ENCODE measurements around the gene PCTP.

The PCTP gene

GRCh38 chr17:55772086-55772485 lies 21.2 kb downstream of the PCTP start:
- H3K27ac ChIP-seq (ENCODE audit: low read depth, low read length) = no peak overlapping the region
- H3K79me2 ChIP-seq (ENCODE audit: insufficient read depth, low read length) = no peaks in the 10 kb centered on the region
- no peaks in the 10 kb centered on the region for H3K27me3 ChIP-seq (ENCODE audit: low read length)
- TF ChIP-seq EZH2phosphoT487 (conservative IDR thresholded peaks at IDR 0.05; ENCODE audit: low read length) (no peak), CTCF (IDR thresholded peaks at IDR 0.05; ENCODE audit: insufficient read depth, low read length, poor library complexity, severe bottlenecking) (no peak)
- H4K20me1 ChIP-seq (ENCODE audit: low read depth, low read length) = no peaks in the 10 kb centered on the region
- no peaks in the 10 kb centered on the region for H3K9me3 ChIP-seq (ENCODE audit: insufficient read depth, low read length)
- H3K9me2 ChIP-seq (replicated peaks; ENCODE audit: insufficient read depth, low read length) = no peaks in the 10 kb centered on the region
- H3K4me2 ChIP-seq (ENCODE audit: low read depth, low read length, poor library complexity, severe bottlenecking) = no peak overlapping the region
- H3K9ac ChIP-seq (ENCODE audit: low read length) = no peak overlapping the region
- no peak overlapping the region for H3K4me3 ChIP-seq (ENCODE audit: insufficient read depth, low read length, poor library complexity, severe bottlenecking)
- H3K36me3 ChIP-seq (ENCODE audit: low read length) = no peaks in the 10 kb centered on the region
- H3F3A ChIP-seq (ENCODE audit: insufficient read depth) = no peaks in the 10 kb centered on the region
- H2AFZ ChIP-seq (ENCODE audit: low read depth, low read length, severe bottlenecking) = no peak overlapping the region

- Histone ChIP-seq H3K9me2 (replicated peaks; ENCODE audit: insufficient read depth, low read length) (no peaks in the 10 kb centered on the region), H3K9me3 (ENCODE audit: insufficient read depth, low read length) (no peaks in the 10 kb centered on the region), H3K9ac (ENCODE audit: low read length) (no peak overlapping the region), H3K4me3 (ENCODE audit: insufficient read depth, low read length, poor library complexity, severe bottlenecking) (no peak overlapping the region), H3K27me3 (ENCODE audit: low read length) (no peaks in the 10 kb centered on the region), H2AFZ (ENCODE audit: low read depth, low read length, severe bottlenecking) (no peak overlapping the region), H3K79me2 (ENCODE audit: insufficient read depth, low read length) (no peaks in the 10 kb centered on the region), H3K36me3 (ENCODE audit: low read length) (no peaks in the 10 kb centered on the region), H3K4me2 (ENCODE audit: low read depth, low read length, poor library complexity, severe bottlenecking) (no peak overlapping the region), H3F3A (ENCODE audit: insufficient read depth) (no peaks in the 10 kb centered on the region), H3K27ac (ENCODE audit: low read depth, low read length) (no peak overlapping the region), H4K20me1 (ENCODE audit: low read depth, low read length) (no peaks in the 10 kb centered on the region)
- TF ChIP-seq EZH2phosphoT487 (conservative IDR thresholded peaks at IDR 0.05; ENCODE audit: low read length) (no peak), CTCF (IDR thresholded peaks at IDR 0.05; ENCODE audit: insufficient read depth, low read length, poor library complexity, severe bottlenecking) (no peak)
These were observed 22.8 kb downstream of the PCTP start for GRCh38 chr17:55773671-55774070.

- H3K4me2 ChIP-seq (ENCODE audit: low read depth, low read length, poor library complexity, severe bottlenecking) = no peak overlapping the region
- TF ChIP-seq EZH2phosphoT487 (conservative IDR thresholded peaks at IDR 0.05; ENCODE audit: low read length) (no peak), CTCF (IDR thresholded peaks at IDR 0.05; ENCODE audit: insufficient read depth, low read length, poor library complexity, severe bottlenecking) (no peak)
These were observed 24.0 kb downstream of the PCTP start for GRCh38 chr17:55774846-55775271.

More at GRCh38 chr17:55774846-55775271, 24.0 kb downstream of the PCTP start:
- Histone ChIP-seq H3K4me3 (ENCODE audit: insufficient read depth, low read length, poor library complexity, severe bottlenecking) (no peak overlapping the region), H3K9ac (ENCODE audit: low read length) (no peak overlapping the region), H3K27me3 (ENCODE audit: low read length) (no peaks in the 10 kb centered on the region), H2AFZ (ENCODE audit: low read depth, low read length, severe bottlenecking) (no peak overlapping the region), H3K79me2 (ENCODE audit: insufficient read depth, low read length) (no peaks in the 10 kb centered on the region), H3K9me3 (ENCODE audit: insufficient read depth, low read length) (no peaks in the 10 kb centered on the region), H3K36me3 (ENCODE audit: low read length) (no peaks in the 10 kb centered on the region), H3K9me2 (replicated peaks; ENCODE audit: insufficient read depth, low read length) (no peaks in the 10 kb centered on the region), H4K20me1 (ENCODE audit: low read depth, low read length) (no peaks in the 10 kb centered on the region), H3F3A (ENCODE audit: insufficient read depth) (no peaks in the 10 kb centered on the region), H3K27ac (ENCODE audit: low read depth, low read length) (no peak overlapping the region)
